GM21360 (cell line): ENCODE measurements around the gene PSPN.

ENCODE experiments used
- ATAC-seq: cut with Tn5 transposase; IDR thresholded peaks from one replicate; pipeline ENCODE4 v1.9.1; 2021; ENCODE audit warnings: mild to moderate bottlenecking, moderate library complexity; ENCODE audit not compliant: unreplicated experiment

Gene PSPN

DNA sequence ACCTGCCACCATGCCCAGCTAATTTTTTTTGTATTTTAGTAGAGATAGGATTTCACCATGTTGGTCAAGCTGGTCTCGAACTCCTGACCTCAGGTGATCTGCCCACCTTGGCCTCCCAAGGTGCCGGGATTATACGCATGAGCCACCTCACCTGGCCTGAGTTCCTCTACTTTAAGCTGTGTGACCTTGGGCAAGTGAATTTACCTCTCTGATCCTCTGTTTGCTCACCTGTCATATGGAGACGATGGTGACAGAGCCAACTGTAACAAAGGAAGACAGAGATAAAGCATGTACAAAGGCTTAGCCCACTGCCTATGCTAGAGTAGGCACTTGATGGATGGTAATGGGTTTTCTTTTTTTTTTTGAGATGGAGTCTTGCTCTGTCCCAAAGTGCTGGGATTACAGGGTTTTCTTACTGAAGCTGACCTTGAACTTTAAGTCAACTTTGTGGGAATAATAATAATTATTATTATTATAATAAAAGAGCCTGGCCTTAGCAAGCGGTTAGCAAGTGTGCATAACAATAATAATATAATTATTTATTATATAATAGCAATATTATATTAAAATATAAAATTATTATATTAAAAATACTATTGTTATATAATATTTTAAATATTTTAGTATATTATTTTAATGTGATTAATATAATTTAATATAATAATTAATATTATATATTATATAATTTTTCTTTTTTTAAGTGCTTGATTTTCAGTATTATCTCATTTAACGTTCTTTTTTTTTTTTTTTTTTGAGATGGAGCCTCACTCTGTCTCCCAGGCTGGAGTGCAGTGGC is 41.0 kb downstream of the PSPN start:
- ATAC-seq: no peak

DNA sequence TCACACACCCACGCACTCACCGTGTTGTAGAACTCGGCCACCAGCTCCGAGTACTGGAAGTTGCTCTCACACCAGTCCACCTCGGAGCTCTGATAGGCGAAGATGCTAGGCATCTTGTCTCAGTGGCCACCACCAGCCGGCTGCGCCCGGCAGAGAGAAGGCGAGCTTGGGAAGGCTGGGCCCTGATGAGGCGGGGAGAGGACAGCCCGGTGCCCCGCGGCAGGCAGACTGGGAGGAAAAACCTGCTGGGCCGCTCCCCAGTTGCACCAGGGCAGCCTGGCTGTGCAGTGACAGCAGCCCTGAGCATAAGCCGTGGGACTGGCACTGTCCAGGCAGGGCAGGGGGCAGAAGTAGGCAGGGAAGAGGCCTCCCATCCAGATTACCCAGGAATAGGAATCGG is 42.3 kb downstream of the PSPN start, which contains the start of gene ACER1:
Gene ACER1 (minus strand): TSS at position 174 of the 400 bp plus-strand sequence. CDS start 61 bp downstream, at position 113.
- ATAC-seq: no peak

DNA sequence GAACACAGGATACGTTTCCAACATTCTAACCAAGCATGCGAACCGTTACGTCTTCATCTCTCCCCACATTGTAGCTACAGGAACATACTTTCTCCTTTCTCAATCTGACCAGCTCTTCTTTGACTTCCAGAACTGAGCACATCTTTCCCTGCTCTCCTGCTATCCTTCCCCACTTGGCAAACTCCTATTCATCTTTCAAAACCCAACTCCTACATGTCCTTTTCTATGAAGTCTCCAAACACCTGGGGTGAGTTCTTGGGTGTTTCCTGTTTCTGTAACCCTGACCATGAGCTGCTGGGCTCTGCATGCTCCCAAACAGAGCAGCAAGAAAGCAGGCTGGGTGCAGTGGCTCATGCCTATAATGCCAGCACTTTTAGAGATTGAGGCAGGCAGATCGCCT is 48.9 kb downstream of the PSPN start:
- no peak for ATAC-seq

- no peak for ATAC-seq
Observed at GRCh38 chr19:6325614-6326013, 50.1 kb downstream of the PSPN start.
